A549 treated with dexamethasone at 1 μM for 4 hours (cell line): ENCODE measurements around the gene ABHD17A. TPM values are rescaled to one million over a fixed set of nuclear protein-coding genes. Genes with fewer than 3 reads are reported as not detected.

Experiments used
- total RNA-seq: library from RNA; stranded (reverse); fragments of 200-300 nt; extraction: Qiagen RNA extraction; gene quantifications from 5 replicates; pipeline ENCODE4 v1.2.3, GENCODE V29; 2022

Gene ABHD17A
- total RNA-seq, result 18.5 to 39.5 TPM (median 38.0 TPM) in 5 replicates

GRCh38 chr19:1885398-1886119 lies at the start of gene ABHD17A:
ABHD17A (minus strand) TSS chr19:1885496; CDS start chr19:1881566, 3,930 bp downstream.

DNA sequence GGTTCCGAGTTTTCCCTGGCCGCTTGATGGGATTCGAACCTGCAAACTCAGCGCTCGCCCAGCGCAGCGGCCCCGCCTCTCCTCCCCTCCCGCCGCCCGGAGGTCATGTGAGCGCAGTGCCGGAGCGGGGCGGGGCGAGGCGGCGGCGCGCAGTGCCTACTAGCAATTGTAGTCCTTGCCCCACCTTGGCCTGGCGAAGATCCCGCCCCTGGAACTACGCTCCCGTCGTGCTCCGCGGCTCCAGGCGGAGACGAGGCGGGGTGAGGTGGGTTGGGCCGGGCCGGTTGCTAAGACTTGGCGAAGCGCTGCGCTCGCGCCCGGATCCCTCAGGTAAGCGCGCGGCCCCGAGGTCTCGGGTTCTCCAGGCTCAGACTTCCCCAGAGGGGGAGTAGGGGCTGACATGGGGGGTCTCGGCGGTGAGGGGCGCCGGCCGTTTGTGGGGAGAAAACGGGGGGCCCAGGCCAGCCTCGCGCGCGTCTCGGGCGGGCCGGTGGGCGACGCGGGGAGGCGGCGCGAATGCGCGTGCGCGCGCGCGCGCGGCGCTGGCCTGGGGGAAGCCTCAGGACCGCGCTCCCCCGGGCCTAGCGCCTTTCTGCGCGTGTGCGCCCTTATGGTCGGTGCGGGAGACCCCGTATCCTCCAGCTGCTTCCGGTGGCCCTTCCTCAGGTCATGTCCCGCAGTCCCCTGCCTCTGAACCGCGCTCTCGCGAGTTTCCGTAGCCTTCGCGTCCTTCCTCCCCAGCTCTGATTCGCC lies 20.0 kb upstream of the ABHD17A start, which contains the start of the genes ADAT3 and SCAMP4:
Gene ADAT3, plus strand, starts transcription at position 290 of the 753 bp plus-strand sequence. CDS start 6,649 bp downstream, outside the sequence.
Gene SCAMP4, plus strand, starts transcription at position 290 of the 753 bp plus-strand sequence. CDS start 9,621 bp downstream, outside the sequence.

DNA sequence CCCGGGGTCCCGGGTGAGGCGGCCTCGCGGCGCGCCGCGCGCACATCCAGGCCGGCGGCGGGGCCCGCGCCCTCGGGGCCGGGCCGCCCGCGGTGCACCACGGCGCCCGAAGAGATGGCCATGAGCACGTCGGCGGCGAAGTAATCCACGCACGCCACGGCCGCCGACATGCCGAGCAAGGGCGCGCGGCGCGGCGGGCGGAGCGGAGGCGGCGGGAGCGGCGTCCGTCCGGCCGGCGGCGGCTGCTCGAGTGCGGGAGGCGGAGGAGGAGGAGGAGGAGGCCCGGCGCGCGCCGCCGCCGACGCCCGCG lies 22.0 kb downstream of the ABHD17A start, which contains the start of gene KLF16:
Gene KLF16, minus strand, starts transcription at position 252 of the 310 bp plus-strand sequence. Its CDS starts 82 bp downstream, at position 170.

DNA sequence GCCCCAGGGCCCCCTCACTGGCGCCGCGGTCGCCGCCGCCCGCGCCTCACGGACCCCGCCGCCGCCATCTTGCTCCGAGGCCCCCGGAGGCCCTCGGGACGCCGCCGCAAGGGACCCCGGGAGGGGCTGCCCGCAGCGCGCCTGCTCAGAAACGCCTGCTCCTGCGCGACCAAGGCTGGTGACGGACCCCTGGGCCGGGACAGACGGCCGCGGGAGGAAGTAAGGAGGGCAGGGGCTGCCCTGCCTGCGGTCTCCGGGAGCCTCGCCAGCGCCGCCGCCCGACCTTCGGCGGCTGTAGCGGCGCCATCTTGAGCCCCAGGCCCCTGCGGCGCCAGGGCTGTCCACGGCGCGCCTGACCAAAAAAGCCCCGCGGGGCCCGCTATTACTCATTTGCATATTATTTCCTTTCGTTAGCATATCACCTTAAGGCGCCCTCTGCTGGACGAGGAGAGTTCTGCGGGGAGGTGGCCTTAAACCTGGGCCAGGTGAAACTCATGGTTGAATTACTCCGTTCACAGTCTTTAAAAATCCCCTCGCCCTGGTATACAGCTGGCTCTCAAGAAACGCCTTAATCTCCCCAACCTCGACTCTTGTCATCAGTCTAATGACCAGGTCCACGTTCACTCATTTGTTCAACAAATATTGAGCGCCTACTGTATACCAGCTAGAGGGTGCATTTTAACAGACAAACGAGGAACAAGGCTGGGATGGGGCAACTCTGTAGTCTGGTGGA lies 36.7 kb downstream of the ABHD17A start, which contains the start of gene REXO1:
Gene REXO1, minus strand, starts transcription at position 85 of the 733 bp plus-strand sequence. CDS start 125 bp downstream, outside the sequence.

Other genes with a start within 250 kb of the ABHD17A start
- 49.9 to 74.5 TPM (median 66.2 TPM) in 5 replicates for gene TCF3, start 232.9 kb downstream of the ABHD17A start, total RNA-seq
- gene ONECUT3, start 132.0 kb downstream of the ABHD17A start, total RNA-seq, result 0.01 TPM in 2 of 5 replicates, not detected in the others
- gene ATP8B3, start 73.2 kb downstream of the ABHD17A start, total RNA-seq, result 1.4 to 3.6 TPM (median 3.3 TPM) in 5 replicates
- 14.9 to 23.9 TPM (median 21.1 TPM) in 5 replicates for gene REXO1, start 37.0 kb downstream of the ABHD17A start, total RNA-seq
- gene KLF16, start 21.9 kb downstream of the ABHD17A start, total RNA-seq, result 17.6 to 45.1 TPM (median 32.0 TPM) in 5 replicates
- gene ADAT3, start 19.9 kb upstream of the ABHD17A start, total RNA-seq, result 2.0 to 6.8 TPM (median 4.8 TPM) in 5 replicates
- gene SCAMP4, start 19.9 kb upstream of the ABHD17A start, total RNA-seq, result 54.4 to 62.6 TPM (median 56.4 TPM) in 5 replicates
- 32.5 to 53.7 TPM (median 47.1 TPM) in 5 replicates for gene CSNK1G2, start 55.7 kb upstream of the ABHD17A start, total RNA-seq
- gene BTBD2, start 130.2 kb upstream of the ABHD17A start, total RNA-seq, result 28.8 to 50.7 TPM (median 45.8 TPM) in 5 replicates
- 44.4 to 78.6 TPM (median 73.8 TPM) in 5 replicates for gene MKNK2, start 165.7 kb upstream of the ABHD17A start, total RNA-seq
- gene MOB3A, start 210.8 kb upstream of the ABHD17A start, total RNA-seq, result 13.3 to 19.7 TPM (median 18.4 TPM) in 5 replicates
- gene IZUMO4, start 211.4 kb upstream of the ABHD17A start, total RNA-seq, result 0.30 to 0.73 TPM (median 0.47 TPM) in 5 replicates